Cardiac muscle cell (in vitro differentiated cells and primary cell): ENCODE measurements around the gene KLHL30. TPM values are rescaled to one million over a fixed set of nuclear protein-coding genes. Genes with fewer than 3 reads are reported as not detected.
A peak's percentile ranks its signal among the peaks of the same experiment; 100 is the strongest.

Source experiments
- DNase-seq, 2 donors: peaks; one replicate each; pipeline versions ENCODE4 v3.0.0 to v3.0.0-alpha.2; 2010 to 2017; ENCODE audit warnings: low read depth in 1 of 2, low spot score in 1 of 2
- H3K27ac ChIP-seq: fragments of 200-600 bp; sonication (generic); 2 replicates; pipeline ENCODE4 v1.5.1; 2016
- H3K27me3 ChIP-seq: fragments of 200-600 bp; sonication (generic); 2 replicates; pipeline ENCODE4 v1.6.0; 2016; ENCODE audit warnings: control low read depth
- H3K36me3 ChIP-seq: fragments of 200-600 bp; sonication (generic); 2 replicates; pipeline ENCODE4 v1.5.1; 2016; ENCODE audit warnings: control low read depth
- H3K4me1 ChIP-seq: fragments of 200-600 bp; sonication (generic); 2 replicates; pipeline ENCODE4 v1.8.1; 2017; ENCODE audit warnings: low read depth, mild to moderate bottlenecking, mixed run types
- H3K4me3 ChIP-seq: fragments of 200-600 bp; sonication (generic); 2 replicates; pipeline ENCODE4 v1.5.1; 2016; ENCODE audit warnings: mild to moderate bottlenecking
- H3K9me3 ChIP-seq: fragments of 200-600 bp; sonication (generic); 2 replicates; pipeline ENCODE4 v1.5.1; 2017; ENCODE audit warnings: low read depth, mild to moderate bottlenecking, control low read depth
- polyA plus RNA-seq: library from polyadenylated mRNA; unstranded; fragments of >200 nt; fragmentation: Nextera tagmentation; extraction: Ambion mirVana; gene quantifications from 2 replicates; pipeline ENCODE4 v1.2.1, GENCODE V29; 2016
- total RNA-seq: library from RNA; depleted of rRNA; stranded (reverse); fragments of >200 nt; gene quantifications from 2 replicates; pipeline ENCODE4 v1.2.3, GENCODE V29; 2016
- TF ChIP-seq, protein P1 (sequence below): IDR thresholded peaks from 2 replicates; pipeline ENCODE4 v1.5.1; 2012; ENCODE audit warnings: low read depth, mild to moderate bottlenecking, low read length

Gene KLHL30
- total and polyA plus RNA-seq, 2 experiments from 2014 or later: 6.7 to 31.7 TPM

DNA sequence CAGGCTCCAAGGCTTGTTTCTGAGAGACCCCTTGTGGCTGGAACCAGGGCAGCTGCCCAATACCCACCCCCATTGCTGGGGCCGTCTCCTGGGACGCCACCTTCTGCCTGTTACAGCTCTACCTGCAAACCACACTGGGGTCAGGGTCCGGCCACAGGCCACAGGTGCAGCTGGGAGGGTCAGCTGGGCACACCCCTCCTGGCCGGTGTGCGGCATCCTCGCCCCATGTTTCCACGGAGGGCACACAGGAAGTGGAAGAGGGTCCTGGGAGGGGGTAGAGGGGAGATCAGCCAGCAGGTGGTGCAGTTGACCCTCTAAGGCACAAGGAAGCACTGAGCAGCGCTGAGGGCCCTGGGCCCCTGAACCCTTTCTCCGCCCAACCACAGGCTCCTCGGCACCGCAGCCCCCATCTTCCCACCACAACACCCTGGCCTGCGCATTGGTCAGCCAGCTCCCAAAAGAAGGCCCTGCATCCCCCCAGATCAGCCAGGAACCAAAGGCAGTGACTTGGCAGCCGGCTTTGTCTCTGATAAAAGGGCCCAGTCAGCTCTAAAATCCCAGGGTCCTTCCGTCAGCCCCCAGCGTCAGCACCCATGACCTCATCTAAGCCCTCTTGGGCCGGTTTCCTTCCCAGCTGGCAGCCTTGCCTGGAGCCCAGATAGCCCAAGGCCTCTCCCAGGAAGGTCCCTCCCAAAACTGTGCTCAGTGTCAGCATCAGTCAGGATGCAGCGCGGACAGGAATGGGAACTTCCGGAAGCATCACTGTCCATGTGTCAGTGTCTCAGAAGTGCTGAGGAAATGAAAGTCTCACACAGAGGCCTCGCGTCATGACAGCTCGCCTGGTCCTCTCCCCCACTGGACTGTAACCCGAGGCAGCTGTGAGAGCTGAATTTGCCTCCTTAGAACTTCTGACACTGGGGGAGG lies 22.0 kb downstream of the KLHL30 start:
- Histone ChIP-seq H3K27ac (no peak overlapping the region), H3K9me3 (no peaks in the 10 kb centered on the region), H3K4me1 (no peaks in the 10 kb centered on the region), H3K36me3 (no peaks in the 10 kb centered on the region), H3K27me3 (peaks cover 87% of the 10 kb centered on the region), H3K4me3 (no peak overlapping the region)
- TF ChIP-seq, protein P1, sequence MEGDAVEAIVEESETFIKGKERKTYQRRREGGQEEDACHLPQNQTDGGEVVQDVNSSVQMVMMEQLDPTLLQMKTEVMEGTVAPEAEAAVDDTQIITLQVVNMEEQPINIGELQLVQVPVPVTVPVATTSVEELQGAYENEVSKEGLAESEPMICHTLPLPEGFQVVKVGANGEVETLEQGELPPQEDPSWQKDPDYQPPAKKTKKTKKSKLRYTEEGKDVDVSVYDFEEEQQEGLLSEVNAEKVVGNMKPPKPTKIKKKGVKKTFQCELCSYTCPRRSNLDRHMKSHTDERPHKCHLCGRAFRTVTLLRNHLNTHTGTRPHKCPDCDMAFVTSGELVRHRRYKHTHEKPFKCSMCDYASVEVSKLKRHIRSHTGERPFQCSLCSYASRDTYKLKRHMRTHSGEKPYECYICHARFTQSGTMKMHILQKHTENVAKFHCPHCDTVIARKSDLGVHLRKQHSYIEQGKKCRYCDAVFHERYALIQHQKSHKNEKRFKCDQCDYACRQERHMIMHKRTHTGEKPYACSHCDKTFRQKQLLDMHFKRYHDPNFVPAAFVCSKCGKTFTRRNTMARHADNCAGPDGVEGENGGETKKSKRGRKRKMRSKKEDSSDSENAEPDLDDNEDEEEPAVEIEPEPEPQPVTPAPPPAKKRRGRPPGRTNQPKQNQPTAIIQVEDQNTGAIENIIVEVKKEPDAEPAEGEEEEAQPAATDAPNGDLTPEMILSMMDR: peak; percentile 31
- peak; percentile 46 to 49 for DNase-seq

DNA sequence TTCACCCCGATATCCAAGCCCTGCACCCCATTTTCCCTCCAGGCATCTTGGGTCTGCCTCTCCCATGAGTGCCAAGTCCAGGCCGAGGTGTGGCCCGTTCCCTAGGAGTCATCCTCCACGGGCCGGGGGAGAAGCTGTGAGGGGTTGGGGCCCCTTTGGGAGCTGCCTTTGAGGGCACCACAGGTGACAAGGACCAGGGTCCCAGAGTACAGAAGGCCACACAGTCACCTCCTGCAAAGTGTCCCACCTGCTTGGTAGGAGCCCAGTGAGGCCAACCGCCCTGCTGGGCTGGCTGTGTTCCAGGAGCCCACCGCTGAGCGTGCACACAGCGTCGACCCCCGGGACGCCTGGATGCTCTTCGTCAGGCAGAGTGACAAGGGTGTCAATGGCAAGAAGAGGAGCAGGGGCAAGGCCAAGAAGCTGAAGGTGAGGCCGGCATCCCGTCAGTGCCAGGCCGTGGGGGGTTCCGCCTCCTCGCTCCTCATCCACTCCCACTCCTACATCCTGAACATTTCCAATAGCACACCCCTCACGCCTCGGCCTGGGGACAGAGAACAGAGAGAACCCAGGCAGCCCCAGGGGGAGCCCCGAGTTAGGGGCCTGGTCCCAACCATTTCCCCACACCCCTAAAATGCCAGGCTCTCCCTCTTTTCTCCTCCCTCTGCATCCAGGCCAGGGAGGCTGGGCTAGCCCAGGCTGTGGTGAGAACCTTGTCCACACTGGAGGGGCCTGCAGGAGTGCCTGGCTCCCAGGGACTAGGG lies 23.0 kb downstream of the KLHL30 start:
- H3K4me1 ChIP-seq: no peaks in the 10 kb centered on the region
- H3K9me3 ChIP-seq: no peaks in the 10 kb centered on the region
- H3K27me3 ChIP-seq: peaks cover 88% of the 10 kb centered on the region
- no peaks in the 10 kb centered on the region for H3K36me3 ChIP-seq
- no peak for DNase-seq
- no peak overlapping the region for H3K27ac ChIP-seq
- H3K4me3 ChIP-seq: no peak overlapping the region
- TF ChIP-seq, protein P1: no peak

GRCh38 chr2:238162251-238162845 lies 23.9 kb downstream of the KLHL30 start:
- H3K27ac ChIP-seq: no peak overlapping the region
- H3K4me1 ChIP-seq: no peaks in the 10 kb centered on the region
- peaks cover 81% of the 10 kb centered on the region for H3K27me3 ChIP-seq
- H3K9me3 ChIP-seq: no peaks in the 10 kb centered on the region
- no peak for DNase-seq
- TF ChIP-seq, protein P1: no peak
- H3K4me3 ChIP-seq: no peak overlapping the region
- no peaks in the 10 kb centered on the region for H3K36me3 ChIP-seq

DNA sequence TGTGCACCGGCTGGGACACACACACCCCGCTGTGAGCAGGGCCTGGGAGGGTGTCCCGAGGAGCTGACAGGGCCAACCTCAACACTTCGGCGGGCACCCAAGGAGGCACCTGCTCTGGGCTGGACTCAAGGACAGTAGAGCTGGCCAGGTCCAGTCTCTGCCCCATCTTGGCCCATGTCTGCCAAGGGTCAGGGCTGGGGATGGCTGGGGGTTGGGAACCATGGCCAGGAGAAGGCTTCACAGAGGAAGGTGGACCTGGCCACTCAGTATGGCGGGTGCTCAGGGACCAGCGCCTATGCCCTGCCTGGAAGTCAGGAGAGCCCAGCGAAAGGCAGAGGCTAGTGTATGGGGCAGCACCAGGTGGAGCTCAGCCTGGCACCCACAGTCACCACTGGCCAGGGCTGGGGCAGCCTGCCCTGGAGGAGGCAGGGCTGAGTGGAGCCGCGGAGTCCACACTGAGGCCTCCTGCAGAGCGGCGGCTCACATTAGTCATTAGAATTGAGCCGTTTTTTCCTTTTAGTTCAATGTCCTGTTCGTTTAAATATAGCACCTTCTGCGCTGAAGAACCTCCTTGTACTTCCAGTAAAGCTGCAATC lies 24.5 kb downstream of the KLHL30 start:
- H3K27me3 ChIP-seq: peaks cover 75% of the 10 kb centered on the region

More for the DNA sequence above, 24.5 kb downstream of the KLHL30 start:
- H3K9me3 ChIP-seq: no peaks in the 10 kb centered on the region
- TF ChIP-seq, protein P1: no peak
- no peak overlapping the region for H3K27ac ChIP-seq
- DNase-seq: peak in 1 of 2 donors; percentile 16
- no peaks in the 10 kb centered on the region for H3K4me1 ChIP-seq
- H3K4me3 ChIP-seq: no peak overlapping the region
- no peaks in the 10 kb centered on the region for H3K36me3 ChIP-seq
